Activated CD4-positive, alpha-beta T cell treated with anti-CD3 and anti-CD28 coated beads, Interleukin-10, Interleukin-2, amounts not matched to agents 100 ng/mL and 50 ng/mL, durations not matched to agents 16 hours and 8 hours (primary cell): Measurements from ENCODE around the gene OPN1SW.
A peak's percentile ranks its signal among the peaks of the same experiment; 100 is the strongest.

Experiments used
- DNase-seq: peaks from one replicate; pipeline ENCODE4 v3.0.0-alpha.2; 2020

OPN1SW gene

DNA sequence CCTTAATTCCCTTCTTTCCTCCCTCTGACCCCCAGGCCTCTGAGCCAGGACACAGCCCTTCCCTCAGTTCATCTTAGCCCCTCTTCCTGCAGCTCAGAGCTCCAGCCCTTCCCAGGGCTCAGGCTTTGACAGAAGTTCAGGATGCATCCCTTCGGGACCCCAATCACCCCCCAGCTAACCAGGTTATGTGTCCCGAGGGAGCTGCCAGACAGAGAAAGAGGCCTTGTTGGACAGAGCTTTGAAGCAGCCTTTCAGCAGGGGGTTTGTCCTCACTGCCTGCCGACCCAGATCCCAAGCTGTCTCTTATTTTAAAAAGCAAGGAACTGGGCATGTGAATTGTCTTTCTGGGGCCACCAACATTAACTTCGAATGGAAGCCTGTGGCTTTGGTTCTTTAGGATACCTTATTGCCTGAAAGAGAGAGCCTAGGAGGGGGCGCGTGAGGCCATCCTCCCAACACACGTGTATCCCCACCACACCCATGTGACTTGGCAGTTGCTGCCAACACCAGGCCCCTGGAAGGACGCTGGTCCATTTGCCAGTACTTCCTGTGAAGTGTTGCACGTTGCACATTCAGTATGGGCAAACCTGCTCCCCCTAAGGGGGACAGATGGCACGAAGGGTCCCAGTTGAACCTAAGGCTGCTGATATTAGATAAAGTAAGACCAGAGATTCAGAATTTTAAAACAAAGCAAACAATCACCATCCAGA is 17.0 kb upstream of the OPN1SW start:
- no peak for DNase-seq

- DNase-seq: no peak
These were observed 16.4 kb upstream of the OPN1SW start for GRCh38 chr7:128791972-128792327.

DNA sequence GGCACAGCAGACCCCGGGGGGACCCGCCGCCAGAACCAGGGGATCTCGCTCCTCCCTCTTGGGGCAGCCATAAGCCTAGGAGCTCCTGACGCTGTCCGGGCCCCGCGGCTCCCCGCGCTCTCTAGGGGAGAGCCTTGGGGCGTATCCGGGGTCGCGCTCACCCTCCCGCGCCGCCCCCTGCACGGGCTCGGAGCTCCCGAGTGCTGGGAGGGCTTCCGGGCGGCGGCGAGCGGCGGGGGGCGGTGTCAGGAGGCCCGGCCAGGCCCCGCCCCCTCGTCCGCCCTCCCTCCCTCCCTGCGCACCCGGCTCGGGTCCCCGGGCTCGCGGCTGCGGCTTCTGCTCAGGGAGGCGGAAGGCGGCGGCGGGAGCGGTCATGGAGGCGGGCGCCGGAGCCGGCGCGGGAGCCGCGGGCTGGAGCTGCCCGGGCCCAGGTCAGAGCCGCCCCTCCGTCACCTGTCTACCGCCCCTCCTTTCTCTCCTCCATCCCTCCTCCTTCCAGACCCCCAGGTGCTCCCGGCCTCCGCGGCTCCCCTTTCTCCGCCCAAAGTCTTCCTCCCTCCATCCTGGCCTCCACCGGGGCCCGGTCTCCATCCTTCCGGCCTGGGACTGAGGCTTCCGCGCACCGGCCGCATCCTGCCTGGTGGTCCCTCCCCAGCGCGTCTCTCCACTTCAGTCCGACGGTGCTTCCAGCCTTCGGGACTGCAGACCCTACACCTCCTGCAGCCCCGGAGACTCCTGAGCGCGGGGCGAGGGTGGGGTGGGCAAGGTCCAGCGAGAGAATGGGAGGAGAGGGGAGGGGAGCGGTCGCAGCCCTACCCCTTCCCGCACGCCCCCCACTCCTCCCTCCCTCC is 15.8 kb upstream of the OPN1SW start, which contains the start of gene CCDC136:
TSS of gene CCDC136 (plus strand) at position 848 of the 851 bp plus-strand sequence. CDS start 444 bp downstream, outside the sequence.
- peak; percentile 76 for DNase-seq

- DNase-seq: no peak
These were observed 14.9 kb upstream of the OPN1SW start for GRCh38 chr7:128790315-128791041.

- no peak for DNase-seq
These were observed 13.1 kb upstream of the OPN1SW start for GRCh38 chr7:128788446-128789412.

DNA sequence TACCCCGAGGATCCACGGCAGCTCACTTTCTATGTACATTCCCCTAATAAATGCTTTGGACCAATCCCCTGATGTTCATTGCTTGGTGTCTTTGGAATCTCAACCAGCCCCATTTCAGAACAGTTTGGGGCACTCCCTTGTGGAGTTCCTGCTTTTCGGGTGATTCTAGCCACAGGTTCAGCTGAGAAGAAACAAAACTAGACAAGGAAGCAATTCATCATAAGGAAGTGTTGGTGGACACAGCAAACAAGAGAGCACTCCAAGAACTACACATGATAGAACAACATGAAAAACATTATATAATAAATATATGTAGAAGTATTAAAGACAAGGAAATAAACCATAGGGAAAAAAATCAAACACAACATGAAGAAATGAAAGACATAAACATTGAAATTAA is 10.1 kb upstream of the OPN1SW start:
- DNase-seq: no peak

DNA sequence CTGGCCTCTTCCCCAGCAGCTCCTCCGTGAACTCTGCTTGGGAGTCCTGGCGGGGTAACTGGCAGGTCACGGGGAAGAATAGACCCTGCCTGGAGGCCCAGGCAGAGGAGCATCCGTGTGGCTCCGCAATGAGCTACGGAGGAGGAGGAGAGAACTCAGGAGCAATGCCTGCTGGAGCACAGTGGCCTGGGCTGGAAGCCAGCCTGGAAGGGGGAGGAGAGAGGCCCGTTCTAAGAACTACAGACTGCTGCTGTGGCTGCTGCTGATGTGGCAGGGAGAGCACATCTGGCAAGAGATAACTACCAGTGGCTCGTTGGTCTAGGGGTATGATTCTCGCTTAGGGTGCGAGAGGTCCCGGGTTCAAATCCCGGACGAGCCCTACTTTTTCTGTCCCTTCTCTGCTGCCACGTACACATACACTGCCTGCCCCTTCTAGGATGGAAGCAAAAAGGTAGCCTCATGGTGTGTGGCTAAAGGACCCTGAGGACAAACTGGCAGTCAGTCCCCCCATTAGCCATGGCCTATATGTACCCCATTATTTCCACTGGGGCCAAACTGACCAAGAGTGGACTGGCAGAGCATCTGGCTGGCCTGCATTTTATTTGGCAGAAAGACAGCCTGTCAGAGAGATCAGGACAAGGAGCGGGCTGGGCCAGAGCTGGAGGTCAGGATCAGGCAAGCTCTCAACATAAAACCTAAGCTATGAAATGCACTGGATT is 7.7 kb upstream of the OPN1SW start:
- DNase-seq: peak; percentile 43

- DNase-seq: no peak
These were observed 6.3 kb upstream of the OPN1SW start for GRCh38 chr7:128781851-128782250.

DNA sequence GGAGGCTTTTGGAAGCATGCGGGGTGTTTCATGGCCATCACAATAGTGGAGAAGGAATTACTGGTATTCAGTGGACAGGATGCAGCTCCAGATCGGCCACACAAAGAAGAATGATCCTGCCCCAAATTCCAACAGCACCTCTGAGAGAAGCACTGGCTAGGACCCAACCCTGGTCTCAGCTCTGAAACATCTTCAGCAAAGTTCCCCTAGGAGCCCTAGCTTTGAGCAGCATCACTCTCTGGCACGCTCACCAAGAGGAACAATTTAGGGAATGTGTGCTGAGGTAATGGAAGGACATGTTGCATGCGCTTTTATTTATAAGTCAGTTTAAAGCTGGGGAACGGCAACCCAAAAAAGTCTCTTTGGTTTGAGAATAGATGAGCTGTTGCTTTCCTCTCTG is 5.5 kb upstream of the OPN1SW start:
- no peak for DNase-seq

DNA sequence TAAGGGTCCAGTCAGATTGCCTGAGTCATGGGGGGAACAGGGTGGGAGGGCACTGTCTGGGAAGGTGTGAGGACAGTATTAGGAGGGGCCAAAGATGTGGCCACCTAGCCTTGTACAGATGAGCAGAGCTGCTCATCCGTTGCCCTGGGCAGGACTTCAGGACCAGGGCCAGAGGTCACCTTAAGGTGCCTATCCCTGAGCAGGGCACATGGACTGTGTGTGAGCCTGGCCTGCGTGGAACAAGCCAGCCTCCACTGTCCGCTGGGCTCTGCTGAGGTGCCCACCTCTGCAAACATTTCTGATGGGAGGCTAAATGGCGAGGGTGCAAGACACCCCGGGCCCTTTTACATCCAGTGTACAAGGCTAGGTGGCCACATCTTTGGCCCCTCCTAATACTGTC is 3.4 kb upstream of the OPN1SW start:
- DNase-seq: no peak

GRCh38 chr7:128777156-128778123 is 1.8 kb upstream of the OPN1SW start:
- DNase-seq: no peak

DNA sequence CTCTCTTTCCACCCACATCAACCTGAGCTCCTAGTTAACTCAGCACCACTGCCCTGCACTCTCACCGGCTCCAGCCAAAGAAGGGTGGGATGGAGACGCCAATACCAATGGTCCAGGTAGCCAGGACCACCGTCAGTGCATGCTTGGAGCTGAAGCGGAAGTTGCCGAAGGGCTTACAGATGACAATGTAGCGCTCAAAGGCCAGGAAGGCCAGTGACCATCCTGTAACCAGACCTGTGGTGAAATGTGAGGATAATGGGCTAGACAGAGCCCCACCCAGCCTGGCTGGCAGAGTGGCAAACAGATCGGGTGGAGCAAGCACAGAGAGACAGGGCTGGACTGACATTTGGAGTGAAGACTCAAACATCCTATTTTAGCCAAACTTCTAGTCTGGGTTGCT is 673 bp downstream of the OPN1SW start:
- DNase-seq: no peak

- DNase-seq: no peak
These were observed 1.4 kb downstream of the OPN1SW start for GRCh38 chr7:128774029-128774689.

DNA sequence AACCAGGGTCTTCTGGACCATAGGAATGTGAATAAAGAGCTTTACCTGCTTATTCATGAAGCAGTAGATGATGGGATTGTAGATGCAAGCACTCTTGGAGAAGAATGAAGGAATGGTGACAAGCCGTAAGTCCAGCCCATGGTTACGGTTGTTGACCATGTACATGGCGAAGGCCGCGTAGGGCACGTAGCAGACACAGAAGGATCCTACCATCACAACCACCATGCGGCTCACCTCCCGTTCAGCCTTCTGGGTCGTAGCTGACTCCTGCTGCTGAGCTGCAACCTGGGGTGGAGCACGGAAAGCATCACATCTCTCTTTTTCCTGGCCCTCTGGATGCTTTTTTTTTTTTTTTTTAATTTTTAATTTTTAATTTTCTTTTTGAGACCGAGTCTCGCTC is 2.0 kb downstream of the OPN1SW start:
- no peak for DNase-seq

DNA sequence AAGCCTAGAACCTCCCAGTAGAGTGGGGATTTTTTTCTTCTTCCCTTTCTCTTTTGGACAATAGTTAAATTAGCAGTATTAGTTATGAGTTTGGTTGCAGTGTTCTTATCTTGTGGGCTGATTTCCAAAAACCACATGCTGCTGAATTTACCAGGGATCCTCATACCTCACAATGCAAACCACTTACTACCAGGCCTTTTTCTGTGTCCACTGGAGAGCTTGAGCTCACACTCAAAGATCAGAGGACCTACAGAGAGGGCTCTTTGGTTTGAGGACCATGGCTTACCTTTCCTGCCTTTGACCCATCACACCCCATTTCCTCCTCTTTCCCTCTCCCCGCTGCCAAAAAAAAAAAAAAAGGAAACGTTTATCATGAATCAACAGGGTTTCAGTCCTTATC is 5.4 kb downstream of the OPN1SW start:
- DNase-seq: no peak

GRCh38 chr7:128767475-128768110 is 8.0 kb downstream of the OPN1SW start:
- DNase-seq: no peak

- DNase-seq: no peak
These were observed 12.1 kb downstream of the OPN1SW start for GRCh38 chr7:128763541-128763940.

- no peak for DNase-seq
These were observed 16.4 kb downstream of the OPN1SW start for GRCh38 chr7:128759242-128759641.

- DNase-seq: no peak
These were observed 17.0 kb downstream of the OPN1SW start for GRCh38 chr7:128758553-128758952.
